Uterine smooth muscle cell (primary cell): ENCODE results near the gene OR5J2. TPM values are rescaled to one million over a fixed set of nuclear protein-coding genes. Genes with fewer than 3 reads are reported as not detected.

Experiments used
- total RNA-seq: library from RNA; depleted of rRNA; stranded (reverse); fragments of >200 nt; gene quantifications from 2 replicates; pipeline ENCODE4 v1.2.3, GENCODE V29; 2014

OR5J2 gene
- total RNA-seq, result not detected in 2 replicates

DNA sequence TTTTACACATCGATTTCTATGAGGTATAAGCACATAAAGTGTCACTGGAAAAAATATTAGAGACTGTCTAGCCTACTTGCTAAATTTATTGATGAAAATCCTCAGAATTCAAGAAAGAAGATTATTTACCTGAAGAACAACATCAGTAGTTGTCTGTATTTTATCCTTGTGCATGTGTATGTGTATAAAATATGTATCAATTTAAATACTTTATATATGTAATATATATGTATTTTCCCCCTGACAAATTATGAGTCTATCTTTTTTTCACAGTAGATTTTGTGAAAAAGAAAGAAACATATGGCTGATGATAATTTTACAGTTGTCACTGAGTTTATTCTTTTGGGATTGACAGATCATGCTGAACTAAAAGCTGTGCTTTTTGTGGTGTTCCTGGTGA, at the start of gene OR5J2:
OR5J2 (plus strand) TSS at position 301 of the 400 bp plus-strand sequence; CDS start at position 301, 0 bp downstream.

DNA sequence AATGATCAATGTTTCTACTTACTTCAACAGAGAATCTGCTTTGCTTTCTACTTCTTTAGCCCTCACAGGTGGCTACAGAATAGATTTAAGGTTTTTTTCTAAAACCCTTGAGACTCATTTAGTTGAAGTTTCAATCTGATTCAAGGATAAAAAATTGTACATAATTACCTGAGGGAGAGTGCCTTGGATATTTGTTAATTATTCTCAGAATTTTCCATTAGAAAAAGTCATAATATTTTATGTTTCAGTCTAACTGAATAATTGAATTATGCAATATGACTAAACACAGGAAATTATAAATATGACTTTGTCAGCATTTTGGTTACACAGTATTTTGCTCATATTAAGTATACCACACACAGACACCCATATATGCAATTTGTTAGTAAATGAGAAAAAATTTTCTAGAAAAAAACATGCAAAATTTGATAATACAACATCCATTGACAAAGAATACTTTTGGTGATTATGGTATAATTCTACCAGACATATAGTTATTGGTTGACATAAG, 36.2 kb upstream of the OR5J2 start, which contains the start of gene OR8J3:
OR8J3 (minus strand) TSS at position 51 of the 511 bp plus-strand sequence. CDS start 2,483 bp downstream, outside the sequence.

DNA sequence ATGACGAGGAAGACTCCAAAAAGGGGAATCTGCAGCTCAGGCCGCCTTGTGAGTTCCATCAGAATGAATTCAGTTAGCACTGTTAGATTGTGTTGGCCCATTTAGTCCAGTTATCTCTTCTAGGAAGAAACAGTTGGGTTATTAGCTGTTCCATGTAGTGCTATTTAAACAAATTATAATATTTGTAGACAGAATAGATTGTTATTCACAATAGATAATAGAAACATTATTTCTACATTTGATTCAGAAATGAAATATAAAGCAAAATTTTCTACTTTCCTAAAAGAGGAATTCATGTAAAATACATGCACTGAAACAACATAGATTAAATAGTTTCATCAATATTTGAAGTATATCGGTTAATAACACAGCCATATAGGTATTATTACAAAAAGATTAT, 16.2 kb upstream of the OR5J2 start, which contains the start of gene OR8K5:
OR8K5 (minus strand) TSS at position 101 of the 400 bp plus-strand sequence; CDS start at position 101, 0 bp downstream.

Other genes starting within 250 kb of the OR5J2 start
- gene OR5I1, start 240.2 kb upstream of the OR5J2 start, total RNA-seq, result not detected in 2 replicates
- not detected in 2 replicates for gene OR10AG1, start 206.7 kb upstream of the OR5J2 start, total RNA-seq
- gene OR5F1, start 182.0 kb upstream of the OR5J2 start, total RNA-seq, result not detected in 2 replicates
- gene OR5AS1, start 149.0 kb upstream of the OR5J2 start, total RNA-seq, result not detected in 2 replicates
- not detected in 2 replicates for gene OR8I2, start 83.3 kb upstream of the OR5J2 start, total RNA-seq
- not detected in 2 replicates for gene OR8H2, start 72.9 kb upstream of the OR5J2 start, total RNA-seq
- gene OR8H3, start 54.2 kb upstream of the OR5J2 start, total RNA-seq, result not detected in 2 replicates
- not detected in 2 replicates for gene OR8J3, start 36.4 kb upstream of the OR5J2 start, total RNA-seq
- not detected in 2 replicates for gene OR8K5, start 16.3 kb upstream of the OR5J2 start, total RNA-seq
- not detected in 2 replicates for gene OR5T2, start 57.6 kb downstream of the OR5J2 start, total RNA-seq
- gene OR5T3, start 75.6 kb downstream of the OR5J2 start, total RNA-seq, result not detected in 2 replicates
- gene OR5T1, start 97.5 kb downstream of the OR5J2 start, total RNA-seq, result not detected in 2 replicates
- gene OR8H1, start 115.6 kb downstream of the OR5J2 start, total RNA-seq, result not detected in 2 replicates
- not detected in 2 replicates for gene OR8K3, start 138.5 kb downstream of the OR5J2 start, total RNA-seq
- not detected in 2 replicates for gene OR8K1, start 169.4 kb downstream of the OR5J2 start, total RNA-seq
- not detected in 2 replicates for gene OR8J1, start 177.7 kb downstream of the OR5J2 start, total RNA-seq
- gene OR8U1, start 199.0 kb downstream of the OR5J2 start, total RNA-seq, result not detected in 2 replicates
- gene OR5AL1, start 236.1 kb downstream of the OR5J2 start, total RNA-seq, result not detected in 2 replicates